ENCODE measurements around the gene S100PBP.

Gene S100PBP

GRCh38 chr1:32870615-32871363, 53.3 kb downstream of the S100PBP start, which contains the start of gene FNDC5:
Gene FNDC5, minus strand, starts transcription at chr1:32870912.
- DNase-seq (ENCODE audit: low read depth) = no peak

- DNase-seq (ENCODE audit: low read depth) = no peak
These were observed 54.1 kb downstream of the S100PBP start for GRCh38 chr1:32871364-32872191.

- DNase-seq (ENCODE audit: low read depth) = no peak
These were observed 54.7 kb downstream of the S100PBP start for GRCh38 chr1:32872192-32872460.

GRCh38 chr1:32873484-32873883, 56.0 kb downstream of the S100PBP start:
- no peak for DNase-seq (ENCODE audit: low read depth)

- DNase-seq (ENCODE audit: low read depth) = no peak
These were observed 57.7 kb downstream of the S100PBP start for GRCh38 chr1:32874860-32875752.

GRCh38 chr1:32876341-32877210, 59.1 kb downstream of the S100PBP start:
- DNase-seq (ENCODE audit: low read depth) = no peak

GRCh38 chr1:32877211-32878110, 60.0 kb downstream of the S100PBP start:
- no peak for DNase-seq (ENCODE audit: low read depth)

GRCh38 chr1:32878183-32878582, 60.7 kb downstream of the S100PBP start:
- DNase-seq (ENCODE audit: low read depth) = no peak

- no peak for DNase-seq (ENCODE audit: low read depth)
These were observed 61.2 kb downstream of the S100PBP start for GRCh38 chr1:32878637-32879041.

- DNase-seq (ENCODE audit: low read depth) = no peak
These were observed 63.8 kb downstream of the S100PBP start for GRCh38 chr1:32881291-32881690.

GRCh38 chr1:32881871-32882850, 64.7 kb downstream of the S100PBP start:
- no peak for DNase-seq (ENCODE audit: low read depth)

- DNase-seq (ENCODE audit: low read depth) = no peak
These were observed 66.0 kb downstream of the S100PBP start for GRCh38 chr1:32883338-32884031.

GRCh38 chr1:32884032-32884372, 66.5 kb downstream of the S100PBP start:
- DNase-seq (ENCODE audit: low read depth) = no peak

- no peak for DNase-seq (ENCODE audit: low read depth)
These were observed 67.3 kb downstream of the S100PBP start for GRCh38 chr1:32884726-32885125.

GRCh38 chr1:32885676-32886003, 68.2 kb downstream of the S100PBP start:
- DNase-seq (ENCODE audit: low read depth) = no peak

GRCh38 chr1:32886004-32886827, 68.8 kb downstream of the S100PBP start, which contains the start of gene HPCA:
Gene HPCA, plus strand, starts transcription at chr1:32886491. Its CDS starts 2,408 bp downstream, at chr1:32888899.
- DNase-seq (ENCODE audit: low read depth) = peak; percentile 28

- no peak for DNase-seq (ENCODE audit: low read depth)
These were observed 69.5 kb downstream of the S100PBP start for GRCh38 chr1:32886828-32887414.

All from GM04504 (cell line).